Osteocyte (in vitro differentiated cells): ENCODE data around the gene ATOSA. TPM values are rescaled to one million over a fixed set of nuclear protein-coding genes. Genes with fewer than 3 reads are reported as not detected.

ENCODE experiments used
- DNase-seq: peaks from one replicate; pipeline ENCODE4 v3.0.0; 2021; ENCODE audit warnings: mixed read lengths; ENCODE audit not compliant: unreplicated experiment; ENCODE audit errors: extremely low spot score
- H3K27ac Mint-ChIP-seq: one replicate; pipeline ENCODE4 v1.8.0; 2021; ENCODE audit warnings: mild to moderate bottlenecking, mixed read lengths; ENCODE audit not compliant: unreplicated experiment
- H3K27me3 Mint-ChIP-seq: one replicate; pipeline ENCODE4 v1.8.0; 2021; ENCODE audit warnings: mixed read lengths; ENCODE audit not compliant: unreplicated experiment
- H3K36me3 Mint-ChIP-seq: one replicate; pipeline ENCODE4 v1.8.0; 2021; ENCODE audit warnings: mixed read lengths; ENCODE audit not compliant: unreplicated experiment
- H3K4me1 Mint-ChIP-seq: one replicate; pipeline ENCODE4 v1.8.0; 2021; ENCODE audit warnings: mixed read lengths; ENCODE audit not compliant: unreplicated experiment
- H3K4me3 Mint-ChIP-seq: one replicate; pipeline ENCODE4 v1.8.0; 2021; ENCODE audit warnings: mild to moderate bottlenecking, moderate library complexity, mixed read lengths; ENCODE audit not compliant: unreplicated experiment
- H3K9me3 Mint-ChIP-seq: one replicate; pipeline ENCODE4 v1.8.0; 2021; ENCODE audit warnings: mixed read lengths; ENCODE audit not compliant: unreplicated experiment
- CTCF ChIP-seq: fragments of 200-600 bp; sonication (generic); IDR thresholded peaks from 2 replicates; pipeline ENCODE4 v1.5.0; 2021; ENCODE audit warnings: antibody characterized with exemption, mild to moderate bottlenecking, moderate library complexity
- total RNA-seq: library from RNA; stranded (reverse); gene quantifications from 2 replicates; pipeline ENCODE4 v1.2.1, GENCODE V29; 2021

Gene ATOSA
- total RNA-seq, 1 donor from 2014 or later: 33.6 TPM

DNA sequence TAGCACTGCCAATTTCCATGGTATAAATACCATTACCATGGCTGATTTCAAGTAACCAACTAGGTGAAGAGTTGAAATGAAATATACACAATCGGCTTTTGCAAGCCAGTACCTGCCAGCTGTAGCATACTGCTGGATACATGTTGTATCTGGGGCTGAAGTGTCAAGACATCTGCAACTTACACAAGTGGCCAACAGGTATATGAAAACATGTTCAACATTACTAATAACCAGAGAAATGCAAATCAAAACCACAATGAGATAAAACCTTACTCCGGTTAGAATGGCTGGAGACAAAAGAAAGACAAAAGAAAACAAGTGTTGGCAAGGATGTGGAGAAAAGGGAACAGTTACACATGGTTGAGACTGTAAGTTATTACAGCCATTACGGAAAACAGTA is 11.6 kb downstream of the ATOSA start:
- Mint-ChIP-seq H3K27ac (no peak overlapping the region), H3K36me3 (peaks cover 65% of the 10 kb centered on the region), H3K4me1 (peaks cover 2% of the 10 kb centered on the region), H3K9me3 (no peaks in the 10 kb centered on the region), H3K27me3 (no peaks in the 10 kb centered on the region), H3K4me3 (no peak overlapping the region)
- no peak for DNase-seq
- no peak for TF ChIP-seq CTCF

DNA sequence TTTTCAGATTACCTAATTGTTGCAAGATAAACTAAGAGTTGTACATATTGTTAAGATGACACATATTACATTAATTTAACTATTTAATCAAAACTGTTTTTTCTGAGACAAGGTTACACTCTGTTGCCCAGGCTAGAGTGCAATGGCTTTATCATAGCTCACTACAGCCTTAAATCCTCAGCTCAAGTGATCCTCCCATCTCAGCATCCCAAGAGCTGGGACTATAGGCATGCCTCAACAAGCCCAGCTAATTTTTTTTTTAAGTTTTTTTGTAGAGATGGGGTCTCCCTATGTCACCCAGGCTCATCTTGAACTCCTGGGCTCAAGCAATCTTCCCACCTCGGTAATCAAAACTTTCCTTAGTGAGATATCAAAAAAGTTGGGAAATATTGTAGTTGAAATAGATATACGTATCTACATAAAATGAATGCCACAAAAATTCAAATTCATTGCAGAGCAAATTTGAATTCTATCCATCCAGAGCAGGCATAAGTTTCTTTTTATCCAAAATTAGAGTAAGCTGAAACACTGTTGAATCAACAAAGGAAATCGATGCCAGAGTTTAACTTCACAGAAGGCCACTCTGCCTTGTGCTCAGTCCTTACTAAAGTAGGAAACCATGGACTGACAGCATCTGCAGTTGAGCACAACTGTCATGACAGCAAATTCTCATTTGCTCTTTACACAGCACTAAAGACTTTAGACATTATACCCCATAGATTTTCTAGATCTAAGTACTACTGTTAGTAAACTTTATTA is 15.5 kb downstream of the ATOSA start:
- Mint-ChIP-seq H3K27me3 (no peaks in the 10 kb centered on the region), H3K4me1 (peaks cover 4% of the 10 kb centered on the region), H3K36me3 (peaks cover 59% of the 10 kb centered on the region), H3K9me3 (no peaks in the 10 kb centered on the region), H3K27ac (no peak overlapping the region), H3K4me3 (no peak overlapping the region)
- TF ChIP-seq CTCF: no peak
- DNase-seq: no peak

DNA sequence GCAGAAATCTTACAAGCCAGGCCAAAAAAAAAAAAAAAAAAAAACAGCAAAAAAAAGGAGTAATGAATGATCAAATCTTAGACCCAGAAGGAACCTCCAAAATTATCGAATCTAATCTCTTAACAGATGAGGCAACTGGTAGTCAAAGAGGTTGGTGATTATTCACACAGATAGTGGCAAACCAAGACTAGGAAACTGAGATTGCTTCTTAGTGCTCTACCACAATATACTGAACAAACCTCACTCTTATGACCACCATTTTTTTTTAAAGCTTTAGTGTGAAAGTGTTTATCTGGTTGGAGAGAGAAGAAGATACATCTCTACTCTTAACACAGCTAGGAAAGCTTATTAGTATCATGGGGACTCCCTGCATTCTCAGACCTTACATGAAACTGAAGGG is 17.3 kb downstream of the ATOSA start:
- Mint-ChIP-seq H3K36me3 (peaks cover 57% of the 10 kb centered on the region), H3K4me3 (no peak overlapping the region), H3K4me1 (peaks cover 6% of the 10 kb centered on the region), H3K27ac (no peak overlapping the region), H3K9me3 (no peaks in the 10 kb centered on the region), H3K27me3 (no peaks in the 10 kb centered on the region)
- no peak for DNase-seq
- TF ChIP-seq CTCF: no peak

DNA sequence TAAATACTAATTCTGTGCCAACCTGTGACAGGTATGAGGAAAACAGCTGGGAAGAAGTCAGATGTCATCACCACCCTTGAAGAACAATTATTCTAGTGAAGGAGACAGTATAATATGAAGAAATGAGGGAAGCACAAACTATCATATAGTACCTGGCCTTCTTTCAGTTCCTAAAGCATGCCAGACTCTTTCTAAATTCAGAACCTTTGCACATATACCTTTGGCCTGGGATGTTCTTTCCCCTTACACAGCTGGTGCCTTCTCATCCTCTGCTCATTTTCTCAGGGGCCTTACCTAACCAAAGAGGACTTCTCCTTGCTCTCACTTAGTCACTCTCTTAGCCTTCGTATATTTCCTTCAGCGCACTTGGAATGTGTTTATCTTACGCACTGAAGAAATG is 19.0 kb downstream of the ATOSA start:
- Mint-ChIP-seq H3K27ac (no peak overlapping the region), H3K36me3 (peaks cover 44% of the 10 kb centered on the region), H3K9me3 (no peaks in the 10 kb centered on the region), H3K4me3 (no peak overlapping the region), H3K27me3 (no peaks in the 10 kb centered on the region), H3K4me1 (peaks cover 6% of the 10 kb centered on the region)
- no peak for TF ChIP-seq CTCF
- no peak for DNase-seq

DNA sequence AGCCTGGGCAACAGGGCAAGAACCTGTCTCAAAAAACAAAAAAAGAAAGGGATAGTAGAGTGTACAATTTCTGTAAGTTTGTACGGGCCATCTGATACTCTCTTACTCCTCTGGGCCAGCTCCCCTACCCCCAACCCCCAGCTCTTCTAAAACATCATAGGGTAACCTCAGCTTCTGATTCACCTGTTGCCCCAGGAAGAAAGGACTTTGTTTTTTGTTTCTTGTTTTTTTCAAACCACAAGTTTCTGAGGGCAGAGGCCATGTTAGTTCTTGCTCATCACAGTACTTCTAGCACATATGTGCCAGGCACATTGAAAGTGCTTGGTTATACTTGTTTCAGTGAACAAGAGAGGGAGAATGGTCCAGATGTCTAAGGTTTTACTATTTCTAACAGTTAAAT is 20.2 kb downstream of the ATOSA start:
- Mint-ChIP-seq H3K27me3 (no peaks in the 10 kb centered on the region), H3K4me3 (no peak overlapping the region), H3K9me3 (no peaks in the 10 kb centered on the region), H3K36me3 (peaks cover 46% of the 10 kb centered on the region), H3K4me1 (peaks cover 9% of the 10 kb centered on the region), H3K27ac (no peak overlapping the region)
- no peak for DNase-seq
- TF ChIP-seq CTCF: no peak
